Hematopoietic multipotent progenitor cell treated with erythropoietin and hydrocortisone succinate and interleukin-3 and kit ligand, for 6 days (in vitro differentiated cells): ENCODE measurements around the gene ERGIC3.

Experiments used
- DNase-seq: peaks from one replicate; pipeline ENCODE4 v3.0.0-alpha.2; 2015

Gene ERGIC3

DNA sequence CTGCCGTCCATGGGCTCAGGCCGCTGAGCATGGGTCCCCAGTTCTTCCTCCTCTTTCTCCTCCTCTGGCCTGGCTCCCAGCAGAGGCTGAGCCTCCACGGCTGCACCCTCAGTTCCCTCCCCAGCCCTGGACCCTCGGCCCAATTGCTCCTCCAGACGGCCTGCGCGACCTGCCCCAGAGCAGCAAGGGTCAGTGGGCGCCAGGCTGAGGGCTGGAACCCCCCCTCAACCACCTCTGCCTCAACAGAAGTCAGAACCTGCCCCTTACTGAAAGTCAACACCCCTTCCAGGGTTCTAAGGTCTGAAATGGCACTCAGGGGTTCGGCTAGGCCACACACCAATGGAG, 57.9 kb downstream of the ERGIC3 start:
- no peak for DNase-seq

- peak; percentile 4 for DNase-seq
These were observed 58.5 kb downstream of the ERGIC3 start for GRCh38 chr20:35600176-35600992.

DNA sequence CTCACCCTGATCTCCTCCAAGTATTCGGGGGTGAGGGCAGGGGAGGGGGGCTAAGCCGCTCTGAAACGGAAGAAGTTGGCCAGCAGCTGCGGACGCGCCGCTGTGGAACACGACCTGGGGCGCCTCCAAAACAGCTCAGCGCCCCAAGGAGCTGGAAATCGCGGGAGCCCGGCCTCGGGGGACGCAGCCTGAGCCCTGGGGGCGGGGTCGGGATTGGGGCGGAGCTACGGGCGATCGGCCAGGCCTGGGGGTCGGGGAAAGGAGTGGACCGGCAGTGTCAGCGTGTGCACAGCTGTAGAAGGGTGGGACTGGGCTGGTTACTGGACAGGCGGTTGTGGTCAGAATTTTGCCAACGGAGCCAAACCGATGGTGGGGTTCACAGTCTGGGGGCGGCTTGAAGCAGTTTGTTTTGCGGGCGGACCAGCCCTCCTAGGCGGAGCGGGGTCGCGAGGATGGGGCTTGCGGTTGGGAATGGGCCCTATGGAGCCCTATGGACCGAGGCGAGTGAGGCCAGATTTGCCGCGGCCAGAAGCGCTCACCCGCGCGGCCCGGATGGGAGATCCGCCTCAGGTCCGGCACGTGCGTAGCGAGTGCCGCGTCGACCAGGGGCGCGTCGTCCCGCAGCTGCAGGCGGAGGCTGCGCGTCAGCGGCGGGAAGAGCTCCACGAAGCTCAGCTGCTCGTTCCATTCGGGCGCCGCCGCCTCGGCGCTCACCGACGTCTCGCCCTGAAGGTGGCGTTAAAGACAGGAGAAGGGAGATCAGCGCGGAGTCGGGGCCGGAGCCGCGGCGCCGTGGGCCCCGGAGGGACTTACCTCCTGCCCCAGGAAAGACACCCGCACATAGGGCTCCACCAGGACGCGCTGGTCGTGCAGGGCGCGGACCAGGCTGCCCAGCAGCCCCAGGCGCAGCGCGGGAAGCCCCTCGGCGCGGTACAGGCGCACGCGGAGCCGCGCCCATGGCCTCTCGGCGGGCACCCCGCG, 59.4 kb downstream of the ERGIC3 start:
- peak; percentile 85 for DNase-seq

GRCh38 chr20:35601990-35602389, 60.1 kb downstream of the ERGIC3 start:
- peak; percentile 0 for DNase-seq

- DNase-seq = no peak
These were observed 61.1 kb downstream of the ERGIC3 start for GRCh38 chr20:35602851-35603495.

DNA sequence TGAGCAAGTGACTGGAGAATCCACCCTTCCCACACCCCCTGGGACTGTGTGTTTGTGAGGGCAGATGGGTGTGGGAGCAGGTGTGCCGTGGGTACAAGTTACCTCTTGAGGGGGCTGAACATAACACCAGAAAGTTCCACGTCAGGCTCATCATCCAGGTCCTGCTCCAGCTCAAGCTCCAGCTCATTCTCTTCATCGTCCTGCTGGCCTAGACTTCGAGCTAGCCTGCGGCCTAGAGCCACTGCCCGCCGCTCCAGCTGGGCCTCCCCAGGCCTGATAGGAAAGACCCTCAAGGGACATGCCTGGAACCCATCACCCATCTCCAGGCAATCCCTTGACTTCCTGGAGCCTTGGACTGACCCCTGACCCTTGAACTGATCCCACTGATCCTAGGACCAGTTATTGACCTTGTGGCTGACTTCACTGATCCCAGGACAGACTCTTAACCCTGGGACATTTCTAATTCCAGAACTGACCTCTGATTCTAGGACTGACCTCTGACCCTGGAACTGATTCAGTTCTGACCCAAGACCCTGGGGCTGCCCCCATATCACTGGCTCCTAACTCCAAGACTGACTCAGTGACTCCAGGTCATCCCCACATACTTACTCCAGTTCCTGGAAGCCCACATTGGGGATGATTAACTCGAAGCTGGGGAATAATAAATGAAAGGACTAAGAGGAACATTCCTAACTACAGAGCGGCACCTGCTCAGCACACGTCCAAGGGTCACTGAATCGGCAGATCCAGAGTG, 62.0 kb downstream of the ERGIC3 start:
- no peak for DNase-seq

GRCh38 chr20:35604449-35604747, 62.5 kb downstream of the ERGIC3 start:
- peak; percentile 35 for DNase-seq

- no peak for DNase-seq
These were observed 64.2 kb downstream of the ERGIC3 start for GRCh38 chr20:35606127-35606526.
